Sigmoid colon (tissue), 7 donors: ENCODE results near the gene SLC16A8. TPM values are rescaled to one million over a fixed set of nuclear protein-coding genes. Genes with fewer than 3 reads are reported as not detected.

Source experiments
- DNase-seq: peaks from one replicate; pipeline ENCODE4 v3.0.0-alpha.2; 2019
- H3K27ac ChIP-seq, 4 donors: fragments of 200-600 bp; sonication (generic); one replicate each; pipeline ENCODE4 v1.5.1; 2016 to 2019; ENCODE audit warnings: mild to moderate bottlenecking in 1 of 4
- H3K27me3 ChIP-seq, 3 donors: fragments of 200-600 bp; sonication (generic); one replicate each; pipeline ENCODE4 v1.5.1; 2019; ENCODE audit warnings: mild to moderate bottlenecking in 1 of 3
- H3K36me3 ChIP-seq, 4 donors: fragments of 200-600 bp; sonication (generic); one replicate each; pipeline ENCODE4 v1.5.1; 2016 to 2019
- H3K4me1 ChIP-seq, 4 donors: fragments of 200-600 bp; sonication (generic); one replicate each; pipeline ENCODE4 v1.5.1; 2017 to 2019
- H3K4me3 ChIP-seq, 4 donors: fragments of 200-600 bp; sonication (generic); one replicate each; pipeline ENCODE4 v1.5.1; 2017 to 2019; ENCODE audit warnings: mild to moderate bottlenecking in 2 of 4, moderate library complexity in 1 of 4
- H3K9me3 ChIP-seq, 4 donors: fragments of 200-600 bp in 3 of 4; sonication (generic) in 3 of 4; one replicate each; pipeline versions ENCODE4 v1.5.1 to v1.6.1; 2013 to 2019
- CTCF ChIP-seq, 4 experiments: fragments of 450-650 bp in 3 of 4; fragments of 200-600 bp in 1 of 4; IDR thresholded peaks; one replicate each; pipeline ENCODE4 v1.5.1; 2016 to 2019; ENCODE audit warnings: antibody characterized with exemption in 4 of 4, mild to moderate bottlenecking in 3 of 4, moderate library complexity in 2 of 4
- EP300 ChIP-seq, 4 donors: sonication (generic); formaldehyde crosslinking; IDR thresholded peaks; one replicate each; pipeline ENCODE4 v1.6.1; 2017; ENCODE audit warnings: antibody characterized with exemption in 4 of 4
- POLR2A ChIP-seq, 2 donors: fragments of 450-650 bp; IDR thresholded peaks; one replicate each; pipeline ENCODE4 v1.6.1; 2016; ENCODE audit warnings: antibody characterized with exemption in 2 of 2, mild to moderate bottlenecking in 2 of 2, moderate library complexity in 2 of 2
- POLR2AphosphoS5 ChIP-seq, 4 donors: sonication (generic); formaldehyde crosslinking; IDR thresholded peaks; one replicate each; pipeline ENCODE4 v1.6.1; 2017; ENCODE audit warnings: antibody characterized with exemption in 4 of 4
- WGBS, 2 donors: extraction: QIAGEN DNeasy Blood & Tissue Kit; methylation state at CpG; one replicate each; pipeline ENCODE4 v1.1.7; 2013; 5-methylcytosine and 5-hydroxymethylcytosine counted together
- intact Hi-C: fragments of 100-400 bp; cut with DNase I; formaldehyde crosslinking; loops from one replicate; pipeline ENCODE4 v1.15.1; 2023
- polyA plus RNA-seq, 3 donors: library from polyadenylated mRNA; stranded (reverse); fragments of 200-250 nt; gene quantifications; one replicate each; pipeline ENCODE4 v1.2.3, GENCODE V29; 2013
- total RNA-seq, 4 donors: library from RNA; depleted of rRNA; stranded (reverse); fragments of >200 nt; gene quantifications; one replicate each; pipeline ENCODE4 v1.1.0, GENCODE V29; 2016
- donor health status: healthy with polysubstance abuse.
- donor health status: Bipolar disorder and iron deficiency.
- donor health status: healthy.

The SLC16A8 gene
- total and polyA plus RNA-seq, 7 donors = 0.20 to 0.71 (median 0.55) TPM; not detected in 4

DNA sequence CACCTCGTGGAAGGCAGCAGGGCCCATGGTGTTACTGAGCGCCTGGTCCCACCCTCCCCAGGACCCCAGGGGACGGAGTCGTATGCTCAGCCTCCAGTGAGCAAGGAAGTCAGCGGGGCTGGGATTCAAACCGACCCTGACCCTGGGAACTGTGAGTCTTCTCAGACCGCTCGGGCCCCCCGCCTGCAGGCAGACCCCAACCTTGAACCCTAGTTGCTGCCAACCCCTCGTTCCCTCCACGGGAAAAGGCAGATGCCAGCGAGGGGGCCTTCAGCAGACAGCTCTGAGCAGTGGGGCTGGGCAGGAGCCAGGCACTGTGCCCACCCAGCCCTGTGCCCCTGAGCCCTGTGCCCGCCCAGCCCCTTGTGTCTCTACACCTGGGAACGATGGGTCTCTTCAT lies 6.4 kb downstream of the SLC16A8 start:
- no peak overlapping the region for H3K27ac ChIP-seq
- H3K4me1 ChIP-seq = peaks cover 0 to 21% (median 20%) of the 10 kb centered on the region in 4 donors
- no peaks in the 10 kb centered on the region for H3K9me3 ChIP-seq
- TF ChIP-seq POLR2A (IDR thresholded peaks at IDR 0.05) (no peak), POLR2AphosphoS5 (IDR thresholded peaks at IDR 0.05) (no peak), EP300 (IDR thresholded peaks at IDR 0.05) (no peak), CTCF (IDR thresholded peaks at IDR 0.05) (no peak)
- no peak overlapping the region for H3K4me3 ChIP-seq
- 81 to 82% methylated on average over 14 of the region's 14 CpGs for WGBS, 2 donors
- DNase-seq = peak; percentile 56
- intact Hi-C loops = no loop called here
- H3K36me3 ChIP-seq = peaks cover 0 to 31% (median 7%) of the 10 kb centered on the region in 4 donors
- peaks cover 12 to 29% (median 26%) of the 10 kb centered on the region in 3 donors for H3K27me3 ChIP-seq

DNA sequence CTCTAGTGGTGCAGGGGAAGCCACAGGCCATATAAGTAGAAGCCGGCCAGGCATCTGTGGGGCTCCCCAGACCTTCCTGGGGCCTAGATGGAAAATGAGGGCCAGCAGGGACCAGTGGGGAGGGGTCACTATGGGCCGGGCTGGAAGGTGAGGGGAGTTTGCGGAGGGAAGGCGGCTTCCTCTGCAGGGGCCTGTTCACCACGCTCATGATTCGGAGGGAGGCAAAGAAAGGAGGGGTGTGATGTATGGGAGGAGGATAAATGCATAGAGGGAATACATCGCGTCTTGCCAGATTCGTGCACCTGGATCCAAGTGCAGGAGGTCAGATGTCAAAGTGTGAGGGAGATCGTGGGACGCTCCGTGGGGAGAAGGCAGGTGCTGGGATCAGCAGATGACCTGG lies 6.9 kb downstream of the SLC16A8 start:
- Histone ChIP-seq H3K27me3 (peaks cover 7 to 24% (median 21%) of the 10 kb centered on the region in 3 donors), H3K9me3 (no peaks in the 10 kb centered on the region), H3K27ac (no peak overlapping the region), H3K36me3 (peaks cover 0 to 35% (median 8%) of the 10 kb centered on the region in 4 donors), H3K4me3 (no peak overlapping the region), H3K4me1 (peaks cover 0 to 16% (median 15%) of the 10 kb centered on the region in 4 donors)
- DNase-seq = no peak
- TF ChIP-seq POLR2AphosphoS5 (IDR thresholded peaks at IDR 0.05) = no peak
- TF ChIP-seq EP300 (IDR thresholded peaks at IDR 0.05) = no peak
- no peak for TF ChIP-seq CTCF (IDR thresholded peaks at IDR 0.05)
- no peak for TF ChIP-seq POLR2A (IDR thresholded peaks at IDR 0.05)
- intact Hi-C loops = no loop called here
- WGBS, 2 donors = 78 to 86% methylated on average over 12 of the region's 12 CpGs

- intact Hi-C loops = no loop called here
- Histone ChIP-seq H3K27me3 (peaks cover 0 to 13% (median 9%) of the 10 kb centered on the region in 3 donors), H3K9me3 (no peaks in the 10 kb centered on the region), H3K27ac (no peak overlapping the region), H3K4me3 (no peak overlapping the region), H3K36me3 (peaks cover 0 to 44% (median 8%) of the 10 kb centered on the region in 4 donors), H3K4me1 (peaks cover 0 to 5% (median 4%) of the 10 kb centered on the region in 4 donors)
- 89 to 90% methylated on average over 13 of the region's 13 CpGs for WGBS, 2 donors
- DNase-seq = no peak
- TF ChIP-seq POLR2AphosphoS5 (IDR thresholded peaks at IDR 0.05) (no peak), CTCF (IDR thresholded peaks at IDR 0.05) (no peak), POLR2A (IDR thresholded peaks at IDR 0.05) (no peak), EP300 (IDR thresholded peaks at IDR 0.05) (no peak)
These were observed 8.0 kb downstream of the SLC16A8 start for GRCh38 chr22:38075961-38076360.

GRCh38 chr22:38075105-38075825 lies 8.7 kb downstream of the SLC16A8 start:
- H3K27me3 ChIP-seq = peaks cover 0 to 6% (median 2%) of the 10 kb centered on the region in 3 donors
- no peaks in the 10 kb centered on the region for H3K9me3 ChIP-seq
- H3K4me1 ChIP-seq = peaks cover 0 to 6% (median 5%) of the 10 kb centered on the region in 4 donors
- 93 to 94% methylated on average over 32 of the region's 32 CpGs for WGBS, 2 donors
- intact Hi-C loops = no loop called here
- peaks cover 0 to 44% (median 8%) of the 10 kb centered on the region in 4 donors for H3K36me3 ChIP-seq
- H3K4me3 ChIP-seq = no peak overlapping the region
- H3K27ac ChIP-seq = no peak overlapping the region
- TF ChIP-seq POLR2A (IDR thresholded peaks at IDR 0.05) (no peak), POLR2AphosphoS5 (IDR thresholded peaks at IDR 0.05) (no peak), EP300 (IDR thresholded peaks at IDR 0.05) (no peak), CTCF (IDR thresholded peaks at IDR 0.05) (no peak)
- DNase-seq = no peak
